GM23338 (cell line): Measurements from ENCODE around the gene PRM3. TPM values are rescaled to one million over a fixed set of nuclear protein-coding genes. Genes with fewer than 3 reads are reported as not detected.

ENCODE experiments used
- ATAC-seq: fragments of 200-7000 bp; cut with Tn5 transposase; 3 replicates; pipeline ENCODE4 v1.9.1; 2020
- DNase-seq: peaks from one replicate; pipeline ENCODE4 v3.0.0-alpha.2; 2015; ENCODE audit warnings: low spot score
- H2AFZ ChIP-seq: fragments of 200-600 bp; sonication (generic); 2 replicates; pipeline ENCODE4 v1.8.0; 2016; ENCODE audit warnings: antibody characterized with exemption, mild to moderate bottlenecking, moderate library complexity
- H3F3A ChIP-seq: fragments of 200-600 bp; sonication (generic); replicated peaks from 2 replicates; pipeline ENCODE4 v1.8.0; 2017; ENCODE audit warnings: antibody characterized with exemption, mixed run types, low read depth
- H3K27ac ChIP-seq: fragments of 200-600 bp; sonication (generic); 2 replicates; pipeline ENCODE4 v1.6.1; 2016; ENCODE audit warnings: low read depth
- H3K27me3 ChIP-seq: fragments of 200-600 bp; sonication (generic); 2 replicates; pipeline ENCODE4 v1.8.0; 2016; ENCODE audit warnings: mild to moderate bottlenecking, mixed run types, moderate library complexity; ENCODE audit not compliant: insufficient read depth
- H3K36me3 ChIP-seq: fragments of 200-600 bp; sonication (generic); 2 replicates; pipeline ENCODE4 v1.8.0; 2016; ENCODE audit warnings: mild to moderate bottlenecking; ENCODE audit not compliant: insufficient read depth
- H3K4me1 ChIP-seq: fragments of 200-600 bp; sonication (generic); 2 replicates; pipeline ENCODE4 v1.8.0; 2016; ENCODE audit warnings: mild to moderate bottlenecking, moderate library complexity; ENCODE audit not compliant: insufficient read depth
- H3K4me2 ChIP-seq: fragments of 200-600 bp; sonication (generic); 2 replicates; pipeline ENCODE4 v1.7.1; 2017; ENCODE audit warnings: mixed run types
- H3K4me3 ChIP-seq: fragments of 200-600 bp; sonication (generic); 2 replicates; pipeline ENCODE4 v1.6.1; 2016; ENCODE audit warnings: mixed run types
- H3K79me2 ChIP-seq: fragments of 200-600 bp; sonication (generic); replicated peaks from 2 replicates; pipeline ENCODE4 v1.8.0; 2017; ENCODE audit warnings: mild to moderate bottlenecking; ENCODE audit not compliant: insufficient read depth
- H3K9me2 ChIP-seq: fragments of 200-600 bp; sonication (generic); 2 replicates; pipeline ENCODE4 v1.8.0; 2017; ENCODE audit not compliant: insufficient read depth
- H4K20me1 ChIP-seq: fragments of 200-600 bp; sonication (generic); replicated peaks from 2 replicates; pipeline ENCODE4 v1.8.0; 2017; ENCODE audit warnings: mild to moderate bottlenecking; ENCODE audit not compliant: insufficient read depth
- H3K27ac Mint-ChIP-seq: 2 replicates; pipeline ENCODE4 v1.8.0; 2020; ENCODE audit warnings: inconsistent platforms, mild to moderate bottlenecking, moderate library complexity, mixed read lengths
- H3K27me3 Mint-ChIP-seq: 3 replicates; pipeline ENCODE4 v1.8.0; 2022; ENCODE audit warnings: low read depth, mild to moderate bottlenecking, moderate library complexity, mixed read lengths, inconsistent platforms; ENCODE audit not compliant: insufficient read depth, poor library complexity
- H3K36me3 Mint-ChIP-seq: 3 replicates; pipeline ENCODE4 v1.8.0; 2021; ENCODE audit warnings: low read depth, mild to moderate bottlenecking, inconsistent platforms, moderate library complexity, mixed read lengths
- H3K4me1 Mint-ChIP-seq: 3 replicates; pipeline ENCODE4 v1.8.0; 2020; ENCODE audit warnings: mild to moderate bottlenecking, inconsistent platforms, mixed read lengths
- H3K4me3 Mint-ChIP-seq: 3 replicates; pipeline ENCODE4 v1.8.0; 2021; ENCODE audit warnings: moderate library complexity, mild to moderate bottlenecking, inconsistent platforms, mixed read lengths
- H3K9me3 Mint-ChIP-seq: 3 replicates; pipeline ENCODE4 v1.8.0; 2020; ENCODE audit warnings: moderate library complexity, mild to moderate bottlenecking, inconsistent platforms, mixed read lengths
- CREB1 ChIP-seq: fragments of 250-450 bp; sonication (Bioruptor Pico); IDR thresholded peaks from 2 replicates; pipeline ENCODE4 v1.5.0; 2020; ENCODE audit warnings: low read depth, mild to moderate bottlenecking, moderate library complexity
- CTCF ChIP-seq, 2 experiments: fragments of 200-600 bp in 1 of 2; sonication (generic) in 1 of 2; conservative IDR thresholded peaks; 2 replicates each; pipeline versions ENCODE4 v1.5.1 to v1.6.1; 2016 to 2017; ENCODE audit warnings: antibody characterized with exemption in 2 of 2, low read depth in 2 of 2, mild to moderate bottlenecking in 2 of 2, moderate library complexity in 1 of 2
- ETS1 ChIP-seq: IDR thresholded peaks from 2 replicates; pipeline ENCODE4 v1.6.1; 2016; ENCODE audit warnings: antibody characterized with exemption
- EZH2 ChIP-seq: fragments of 200-600 bp; sonication (generic); IDR thresholded peaks from one replicate; pipeline ENCODE4 v1.8.0; 2017; ENCODE audit warnings: antibody characterized with exemption, mild to moderate bottlenecking, low read depth; ENCODE audit not compliant: unreplicated experiment
- EZH2phosphoT487 ChIP-seq: fragments of 200-600 bp; sonication (generic); IDR thresholded peaks from one replicate; pipeline ENCODE4 v1.8.1; 2018; ENCODE audit warnings: antibody characterized with exemption; ENCODE audit not compliant: unreplicated experiment
- REST ChIP-seq: IDR thresholded peaks from one replicate; pipeline ENCODE4 v1.6.1; 2018; ENCODE audit warnings: antibody characterized with exemption; ENCODE audit not compliant: unreplicated experiment
- STAT1 ChIP-seq: IDR thresholded peaks from one replicate; pipeline ENCODE4 v1.6.1; 2016; ENCODE audit warnings: antibody characterized with exemption; ENCODE audit not compliant: unreplicated experiment
- ZNF114 ChIP-seq: fragments of 250-450 bp; sonication (Bioruptor Pico); IDR thresholded peaks from 2 replicates; pipeline ENCODE4 v1.5.0; 2020; ENCODE audit warnings: mild to moderate bottlenecking, moderate library complexity
- ZNF331 ChIP-seq: fragments of 250-450 bp; sonication (Bioruptor Pico); IDR thresholded peaks from 2 replicates; pipeline ENCODE4 v1.5.0; 2020; ENCODE audit warnings: low read depth, mild to moderate bottlenecking, moderate library complexity
- polyA plus RNA-seq: library from polyadenylated mRNA; unstranded; fragments of >200 nt; fragmentation: Nextera tagmentation; extraction: Ambion mirVana; gene quantifications from 2 replicates; pipeline ENCODE4 v1.2.1, GENCODE V29; 2016
- total RNA-seq: library from RNA; depleted of rRNA; stranded (reverse); fragments of >200 nt; shearing (Covaris generic); gene quantifications from 2 replicates; pipeline ENCODE4 v1.2.3, GENCODE V29; 2014

The PRM3 gene
- total and polyA plus RNA-seq, 2 experiments from 2014 or later = not detected

GRCh38 chr16:11277607-11278337 lies 4.3 kb upstream of the PRM3 start:
- Mint-ChIP-seq H3K27ac (no peak overlapping the region), H3K4me1 (peaks cover 12% of the 10 kb centered on the region), H3K9me3 (peaks cover 3% of the 10 kb centered on the region; the same call in 1 of the 3 replicates), H3K36me3 (no peaks in the 10 kb centered on the region; the same call in 2 of the 3 replicates), H3K27me3 (peaks cover 11% of the 10 kb centered on the region), H3K4me3 (no peak overlapping the region)
- H2AFZ ChIP-seq = 0 out of 2 replicates have a peak overlapping the region, but pooled peaks have one; percentile 10
- DNase-seq = no peak
- ATAC-seq = no peak
- H3K4me2 ChIP-seq = no peak overlapping the region
- H3K36me3 ChIP-seq = no peaks in the 10 kb centered on the region
- H3K9me2 ChIP-seq = no peaks in the 10 kb centered on the region
- TF ChIP-seq ETS1 = no peak
- TF ChIP-seq EZH2 = no peak
- TF ChIP-seq CREB1 (CRISPR knock-in tag) = no peak
- TF ChIP-seq CTCF (conservative IDR thresholded peaks at IDR 0.05; ENCODE audit: low read depth in 2 of 2) = no peak
- TF ChIP-seq REST = no peak
- no peak for TF ChIP-seq ZNF331 (CRISPR knock-in tag)
- TF ChIP-seq EZH2phosphoT487 = no peak
- TF ChIP-seq ZNF114 (CRISPR knock-in tag) = no peak
- TF ChIP-seq STAT1 = no peak
- H3F3A ChIP-seq = 0 out of 2 replicates have a peak, but pooled peaks cover 1% of the 10 kb centered on the region
- no peaks in the 10 kb centered on the region for H3K27me3 ChIP-seq
- no peaks in the 10 kb centered on the region for H3K79me2 ChIP-seq
- no peaks in the 10 kb centered on the region; the same call in 1 of the 2 replicates for H3K4me1 ChIP-seq
- no peak overlapping the region for H3K27ac ChIP-seq
- H4K20me1 ChIP-seq = no peaks in the 10 kb centered on the region
- no peak overlapping the region for H3K4me3 ChIP-seq
